Type B pancreatic cell (in vitro differentiated cells): ENCODE data around the gene SLC44A4. TPM values are rescaled to one million over a fixed set of nuclear protein-coding genes. Genes with fewer than 3 reads are reported as not detected.
A peak's percentile ranks its signal among the peaks of the same experiment; 100 is the strongest.

Source experiments
- DNase-seq: peaks from one replicate; pipeline ENCODE4 v3.0.0; 2021; ENCODE audit warnings: mixed read lengths; ENCODE audit not compliant: unreplicated experiment; ENCODE audit errors: extremely low spot score
- H3K27ac Mint-ChIP-seq: 2 replicates; pipeline ENCODE4 v1.8.0; 2021; ENCODE audit warnings: mild to moderate bottlenecking, mixed read lengths
- H3K27me3 Mint-ChIP-seq: 2 replicates; pipeline ENCODE4 v1.8.0; 2021; ENCODE audit warnings: mixed read lengths
- H3K36me3 Mint-ChIP-seq: 2 replicates; pipeline ENCODE4 v1.8.0; 2021; ENCODE audit warnings: mixed read lengths
- H3K4me1 Mint-ChIP-seq: one replicate; pipeline ENCODE4 v1.8.0; 2021; ENCODE audit warnings: mixed read lengths; ENCODE audit not compliant: unreplicated experiment
- H3K4me3 Mint-ChIP-seq: 2 replicates; pipeline ENCODE4 v1.8.0; 2021; ENCODE audit warnings: mild to moderate bottlenecking, mixed read lengths
- H3K9me3 Mint-ChIP-seq: 2 replicates; pipeline ENCODE4 v1.8.0; 2021; ENCODE audit warnings: mixed read lengths
- CTCF ChIP-seq: fragments of 200-600 bp; sonication (generic); conservative IDR thresholded peaks from 2 replicates; pipeline ENCODE4 v1.5.0; 2021; ENCODE audit warnings: antibody characterized with exemption, mild to moderate bottlenecking
- total RNA-seq: library from RNA; stranded (reverse); gene quantifications from 2 replicates; pipeline ENCODE4 v1.2.1, GENCODE V29; 2021; ENCODE audit warnings: low replicate concordance

SLC44A4 gene
- total RNA-seq, 1 donor from 2014 or later: 10.6 TPM

GRCh38 chr6:31877125-31877650, 1.6 kb downstream of the SLC44A4 start:
- Mint-ChIP-seq H3K4me3 (no peak overlapping the region), H3K36me3 (peaks cover 9% of the 10 kb centered on the region), H3K9me3 (no peaks in the 10 kb centered on the region), H3K4me1 (no peaks in the 10 kb centered on the region), H3K27ac (no peak overlapping the region), H3K27me3 (no peaks in the 10 kb centered on the region)
- no peak for TF ChIP-seq CTCF
- no peak for DNase-seq

GRCh38 chr6:31876357-31876756, 2.4 kb downstream of the SLC44A4 start:
- Mint-ChIP-seq H3K9me3 (no peaks in the 10 kb centered on the region), H3K27ac (no peak overlapping the region)

GRCh38 chr6:31875877-31876276, 2.9 kb downstream of the SLC44A4 start:
- no peak overlapping the region for H3K4me3 Mint-ChIP-seq
- H3K27me3 Mint-ChIP-seq: no peaks in the 10 kb centered on the region
- H3K36me3 Mint-ChIP-seq: peaks cover 1% of the 10 kb centered on the region
- peaks cover 4% of the 10 kb centered on the region for H3K4me1 Mint-ChIP-seq
- TF ChIP-seq CTCF: no peak
- no peak overlapping the region for H3K27ac Mint-ChIP-seq
- no peak for DNase-seq
- H3K9me3 Mint-ChIP-seq: no peaks in the 10 kb centered on the region

More at GRCh38 chr6:31876357-31876756, 2.4 kb downstream of the SLC44A4 start:
- DNase-seq: no peak
- Mint-ChIP-seq H3K27me3 (no peaks in the 10 kb centered on the region), H3K36me3 (peaks cover 6% of the 10 kb centered on the region), H3K4me3 (no peak overlapping the region), H3K4me1 (no peaks in the 10 kb centered on the region)
- TF ChIP-seq CTCF: no peak

- Mint-ChIP-seq H3K36me3 (no peaks in the 10 kb centered on the region), H3K27ac (no peak overlapping the region), H3K4me1 (peaks cover 4% of the 10 kb centered on the region), H3K27me3 (no peaks in the 10 kb centered on the region), H3K9me3 (no peaks in the 10 kb centered on the region), H3K4me3 (no peak overlapping the region)
- no peak for TF ChIP-seq CTCF
- no peak for DNase-seq
Measured at GRCh38 chr6:31874836-31875572, 3.8 kb downstream of the SLC44A4 start.

- no peak overlapping the region for H3K4me3 Mint-ChIP-seq
- no peaks in the 10 kb centered on the region for H3K27me3 Mint-ChIP-seq
- DNase-seq: no peak
- no peak for TF ChIP-seq CTCF
- peaks cover 4% of the 10 kb centered on the region for H3K4me1 Mint-ChIP-seq
- peak overlapping the region; percentile 51 for H3K27ac Mint-ChIP-seq
- H3K36me3 Mint-ChIP-seq: no peaks in the 10 kb centered on the region
- no peaks in the 10 kb centered on the region for H3K9me3 Mint-ChIP-seq
Measured at GRCh38 chr6:31874084-31874670, 4.6 kb downstream of the SLC44A4 start.
